HG02981 (cell line): ENCODE measurements around the gene UBE2S.
"Not testable (repeated sequence)": the region's sequence is repeated elsewhere in the genome, so short reads cannot be mapped to it uniquely, and the experiment has no call there.

Source experiments
- ATAC-seq: cut with Tn5 transposase; IDR thresholded peaks from one replicate; pipeline ENCODE4 v1.9.1; 2021; ENCODE audit warnings: mild to moderate bottlenecking, moderate library complexity; ENCODE audit not compliant: unreplicated experiment

The UBE2S gene

GRCh38 chr19:55407550-55407799 lies at the start of gene UBE2S:
TSS of gene UBE2S (minus strand) at chr19:55407788. CDS start at chr19:55407589, 199 bp downstream.
- ATAC-seq = not testable (repeated sequence)

- ATAC-seq = no peak
Measured at GRCh38 chr19:55456347-55456746, 48.8 kb upstream of the UBE2S start.

- no peak for ATAC-seq
Measured at GRCh38 chr19:55455576-55456235, 48.1 kb upstream of the UBE2S start.

- ATAC-seq = no peak
Measured at GRCh38 chr19:55454787-55455243, 47.2 kb upstream of the UBE2S start.

- no peak for ATAC-seq
Measured at GRCh38 chr19:55453511-55454260, 46.1 kb upstream of the UBE2S start.

GRCh38 chr19:55452749-55453346 lies 45.3 kb upstream of the UBE2S start:
- no peak for ATAC-seq

GRCh38 chr19:55451965-55452748 lies 44.6 kb upstream of the UBE2S start:
- ATAC-seq = no peak

- ATAC-seq = no peak
Measured at GRCh38 chr19:55451163-55451964, 43.8 kb upstream of the UBE2S start.

GRCh38 chr19:55449469-55449868 lies 41.9 kb upstream of the UBE2S start:
- ATAC-seq = no peak

GRCh38 chr19:55448175-55448490 lies 40.5 kb upstream of the UBE2S start:
- not testable (repeated sequence) for ATAC-seq

GRCh38 chr19:55447421-55448174 lies 40.0 kb upstream of the UBE2S start:
- ATAC-seq = no peak

GRCh38 chr19:55446060-55446459 lies 38.5 kb upstream of the UBE2S start:
- ATAC-seq = no peak

- no peak for ATAC-seq
Measured at GRCh38 chr19:55444646-55445045, 37.1 kb upstream of the UBE2S start.

- no peak for ATAC-seq
Measured at GRCh38 chr19:55443824-55444480, 36.4 kb upstream of the UBE2S start.

GRCh38 chr19:55443045-55443823 lies 35.6 kb upstream of the UBE2S start, which contains the start of gene SHISA7:
TSS of gene SHISA7 (minus strand) at chr19:55443300. CDS start at chr19:55442863, 437 bp downstream.
- ATAC-seq = no peak

- ATAC-seq = no peak
Measured at GRCh38 chr19:55442372-55442961, 34.9 kb upstream of the UBE2S start.

- no peak for ATAC-seq
Measured at GRCh38 chr19:55441692-55442321, 34.2 kb upstream of the UBE2S start.

- no peak for ATAC-seq
Measured at GRCh38 chr19:55441319-55441691, 33.7 kb upstream of the UBE2S start.
